H1 (cell line): ENCODE data around the gene IL17REL. TPM values are rescaled to one million over a fixed set of nuclear protein-coding genes. Genes with fewer than 3 reads are reported as not detected.
A peak's percentile ranks its signal among the peaks of the same experiment; 100 is the strongest.

ENCODE experiments used
- CTCF ChIA-PET: fragments of 300-600 bp; sonication (Branson Sonifier 250); formaldehyde crosslinking; loops from one replicate; lab custom pipeline; 2021; ENCODE audit not compliant: partially characterized antibody; lab: Charles Lee
- POLR2A ChIA-PET: fragments of 300-600 bp; sonication (Branson Sonifier 250); formaldehyde crosslinking; loops from one replicate; lab custom pipeline; 2021; ENCODE audit warnings: inconsistent platforms; ENCODE audit not compliant: partially characterized antibody; lab: Charles Lee
- DNase-seq, 2 experiments: peaks; one replicate each; pipeline versions ENCODE4 v3.0.0 to v3.0.0-alpha.2; 2010 to 2022; ENCODE audit warnings: low spot score in 2 of 2, low read depth in 1 of 2, mixed read lengths in 1 of 2
- FAIRE-seq: peaks from 2 replicates; lab custom pipeline; 2011; peaks lifted over from hg19 to GRCh38; lab: Jason Lieb, UNC
- H2AFZ ChIP-seq: 2 replicates; pipeline ENCODE4 v1.8.1; 2012; ENCODE audit warnings: low read length, inconsistent platforms
- H2AK5ac ChIP-seq: 2 replicates; pipeline ENCODE4 v1.6.1; 2013; ENCODE audit warnings: low read depth, low read length
- H2BK120ac ChIP-seq: replicated peaks from 2 replicates; pipeline ENCODE3; 2013; ENCODE audit warnings: low read depth, low read length, inconsistent platforms
- H2BK12ac ChIP-seq: 2 replicates; pipeline ENCODE4 v1.6.1; 2013; ENCODE audit warnings: low read depth, low read length
- H2BK15ac ChIP-seq: 2 replicates; pipeline ENCODE4 v1.6.1; 2013; ENCODE audit warnings: low read length
- H2BK20ac ChIP-seq: 2 replicates; pipeline ENCODE4 v1.6.1; 2013; ENCODE audit warnings: low read length
- H2BK5ac ChIP-seq: 2 replicates; pipeline ENCODE4 v1.6.1; 2013; ENCODE audit warnings: low read depth, low read length
- H3K14ac ChIP-seq: 2 replicates; pipeline ENCODE4 v1.6.1; 2013; ENCODE audit warnings: inconsistent platforms; ENCODE audit not compliant: insufficient read length
- H3K18ac ChIP-seq: 2 replicates; pipeline ENCODE4 v1.6.1; 2013; ENCODE audit warnings: low read length; ENCODE audit errors: extremely low read depth
- H3K23ac ChIP-seq: 2 replicates; pipeline ENCODE4 v1.6.1; 2013; ENCODE audit warnings: inconsistent platforms; ENCODE audit not compliant: insufficient read length
- H3K23me2 ChIP-seq: 2 replicates; pipeline ENCODE4 v1.6.1; 2013; ENCODE audit warnings: low read depth, low read length
- H3K27ac ChIP-seq: 2 replicates; pipeline ENCODE4 v1.6.1; 2011; ENCODE audit warnings: low read depth, low read length, inconsistent platforms
- H3K27me3 ChIP-seq, 4 experiments: replicated peaks in 1 of 4; 1 replicate in 1 of 4; 2 replicates in 3 of 4; pipeline versions ENCODE4 v1.6.1 to v1.8.1; 2011 to 2013; ENCODE audit warnings: low read length in 3 of 4, mild to moderate bottlenecking in 3 of 4, inconsistent platforms in 2 of 4, mixed read lengths in 2 of 4, moderate library complexity in 1 of 4; ENCODE audit not compliant: control insufficient read depth in 3 of 4, insufficient read depth in 3 of 4; ENCODE audit errors: extremely low read depth in 1 of 4
- H3K36me3 ChIP-seq, 4 experiments: 2 replicates each; pipeline versions ENCODE4 v1.6.1 to v1.8.1; 2011 to 2013; ENCODE audit warnings: mild to moderate bottlenecking in 4 of 4, low read length in 3 of 4, moderate library complexity in 2 of 4, control low read depth in 1 of 4, inconsistent platforms in 1 of 4; ENCODE audit not compliant: insufficient read depth in 4 of 4, control insufficient read depth in 2 of 4
- H3K4ac ChIP-seq: replicated peaks from 2 replicates; pipeline ENCODE3; 2013; ENCODE audit warnings: low read length, low read depth, mixed read lengths, inconsistent platforms; ENCODE audit not compliant: insufficient read length
- H3K4me1 ChIP-seq, 4 experiments: replicated peaks in 1 of 4; 1 replicate in 1 of 4; 2 replicates in 3 of 4; pipeline versions ENCODE4 v1.6.1 to v1.8.1; 2011 to 2013; ENCODE audit warnings: low read length in 3 of 4, inconsistent platforms in 2 of 4, mixed read lengths in 1 of 4; ENCODE audit not compliant: insufficient read depth in 4 of 4, control insufficient read depth in 3 of 4
- H3K4me2 ChIP-seq, 2 experiments: 2 replicates each; pipeline versions ENCODE4 v1.6.1 to v1.8.1; 2011 to 2013; ENCODE audit warnings: low read depth in 2 of 2, low read length in 2 of 2, control low read depth in 1 of 2, inconsistent platforms in 1 of 2, mild to moderate bottlenecking in 1 of 2; ENCODE audit not compliant: insufficient read depth in 1 of 2
- H3K4me3 ChIP-seq, 4 experiments: fragments of 200-600, 300-600 bp in 1 of 4; sonication (generic), shearing (Covaris generic), sonication (Bioruptor Twin) in 1 of 4; 2 replicates each; pipeline versions ENCODE4 v1.5.1 to v1.8.1; 2011 to 2016; ENCODE audit warnings: low read length in 4 of 4, low read depth in 3 of 4, control low read depth in 2 of 4, inconsistent platforms in 2 of 4, mild to moderate bottlenecking in 2 of 4, mixed read lengths in 1 of 4, moderate library complexity in 1 of 4; ENCODE audit not compliant: insufficient read depth in 2 of 4; ENCODE audit errors: extremely low read depth in 1 of 4
- H3K56ac ChIP-seq: replicated peaks from 2 replicates; pipeline ENCODE3; 2013; ENCODE audit warnings: low read depth, mild to moderate bottlenecking, mixed read lengths, low read length, inconsistent platforms; ENCODE audit not compliant: insufficient read length
- H3K79me1 ChIP-seq: 2 replicates; pipeline ENCODE4 v1.6.1; 2013; ENCODE audit warnings: low read depth, low read length, control low read depth
- H3K79me2 ChIP-seq, 2 experiments: 2 replicates each; pipeline versions ENCODE4 v1.6.1 to v1.8.1; 2012 to 2013; ENCODE audit warnings: low read length in 2 of 2, mild to moderate bottlenecking in 2 of 2, inconsistent platforms in 1 of 2; ENCODE audit not compliant: insufficient read depth in 2 of 2, control insufficient read depth in 1 of 2
- H3K9ac ChIP-seq, 4 experiments: replicated peaks in 1 of 4; 1 replicate in 1 of 4; 2 replicates in 3 of 4; pipeline versions ENCODE4 v1.6.1 to v1.8.1; 2011 to 2013; ENCODE audit warnings: low read depth in 3 of 4, low read length in 3 of 4, control low read depth in 2 of 4, mild to moderate bottlenecking in 2 of 4, moderate library complexity in 2 of 4, inconsistent platforms in 1 of 4; ENCODE audit errors: extremely low read depth in 1 of 4
- H3K9me3 ChIP-seq, 2 experiments: 2 replicates each; pipeline versions ENCODE4 v1.6.1 to v1.8.1; 2012 to 2013; ENCODE audit warnings: mild to moderate bottlenecking in 2 of 2, moderate library complexity in 2 of 2, control low read depth in 1 of 2, inconsistent platforms in 1 of 2, low read depth in 1 of 2, low read length in 1 of 2, mixed read lengths in 1 of 2; ENCODE audit not compliant: insufficient read depth in 2 of 2
- H4K20me1 ChIP-seq, 2 experiments: replicated peaks in 1 of 2; 2 replicates each; pipeline versions ENCODE3 to v1.8.1; 2011 to 2013; ENCODE audit warnings: inconsistent platforms in 2 of 2, low read length in 2 of 2, mild to moderate bottlenecking in 1 of 2; ENCODE audit not compliant: insufficient read depth in 2 of 2, control insufficient read depth in 1 of 2
- H4K5ac ChIP-seq: 2 replicates; pipeline ENCODE4 v1.6.1; 2013; ENCODE audit warnings: low read length, low read depth, mixed read lengths, inconsistent platforms; ENCODE audit not compliant: insufficient read length
- H4K8ac ChIP-seq: 2 replicates; pipeline ENCODE4 v1.8.0; 2013; ENCODE audit warnings: mild to moderate bottlenecking, moderate library complexity, low read length, inconsistent platforms; ENCODE audit not compliant: insufficient read depth; ENCODE audit errors: extremely low read depth
- H4K91ac ChIP-seq: replicated peaks from 2 replicates; pipeline ENCODE3; 2013; ENCODE audit warnings: low read length, mixed read lengths, inconsistent platforms; ENCODE audit not compliant: insufficient read length
- CEBPB ChIP-seq: IDR thresholded peaks from 2 replicates; pipeline ENCODE4 v1.6.1; 2012; ENCODE audit warnings: low read depth, low read length
- JUN ChIP-seq: IDR thresholded peaks from 2 replicates; pipeline ENCODE4 v1.6.1; 2011; ENCODE audit warnings: low read depth, mild to moderate bottlenecking, improper control_type of control experiment, low read length
- KDM5A ChIP-seq: fragments of 200-600 bp; IDR thresholded peaks from 2 replicates; pipeline ENCODE4 v1.7.1; 2012; ENCODE audit warnings: mild to moderate bottlenecking, low read length, inconsistent platforms, mixed read lengths
- MAFK ChIP-seq: IDR thresholded peaks from 2 replicates; pipeline ENCODE4 v1.6.1; 2012; ENCODE audit warnings: low read depth, mild to moderate bottlenecking, improper control_type of control experiment, low read length
- PHF8 ChIP-seq: fragments of 200-600 bp; sonication (generic); conservative IDR thresholded peaks from 2 replicates; pipeline ENCODE4 v1.7.1; 2012; ENCODE audit warnings: low read depth, mild to moderate bottlenecking, inconsistent platforms, low read length, moderate library complexity
- POLR2A ChIP-seq, 2 experiments: IDR thresholded peaks; 1 replicate in 1 of 2; 2 replicates in 1 of 2; pipeline ENCODE4 v1.6.1; 2011; ENCODE audit warnings: low read depth in 2 of 2, low read length in 2 of 2, mild to moderate bottlenecking in 2 of 2; ENCODE audit errors: control extremely low read depth in 1 of 2
- RAD21 ChIP-seq, 2 experiments: IDR thresholded peaks in 1 of 2; conservative IDR thresholded peaks in 1 of 2; 2 replicates each; pipeline ENCODE4 v1.6.1; 2011; ENCODE audit warnings: low read depth in 2 of 2, low read length in 2 of 2, improper control_type of control experiment in 1 of 2, inconsistent platforms in 1 of 2, mild to moderate bottlenecking in 1 of 2, moderate library complexity in 1 of 2
- RFX5 ChIP-seq: IDR thresholded peaks from 2 replicates; pipeline ENCODE4 v1.6.1; 2011; ENCODE audit warnings: low read depth, low read length, improper control_type of control experiment, borderline replicate concordance
- SIRT6 ChIP-seq: IDR thresholded peaks from one replicate; pipeline ENCODE4 v1.7.1; 2012; ENCODE audit warnings: low read length, inconsistent platforms
- SRF ChIP-seq: IDR thresholded peaks from 2 replicates; pipeline ENCODE4 v1.6.1; 2011; ENCODE audit warnings: mild to moderate bottlenecking, low read depth, low read length, moderate library complexity
- TAF1 ChIP-seq: IDR thresholded peaks from 2 replicates; pipeline ENCODE4 v1.6.1; 2011; ENCODE audit warnings: mild to moderate bottlenecking, low read depth, low read length
- TCF12 ChIP-seq: IDR thresholded peaks from 2 replicates; pipeline ENCODE4 v1.6.1; 2011; ENCODE audit warnings: low read depth, mild to moderate bottlenecking, low read length
- YY1 ChIP-seq: IDR thresholded peaks from 2 replicates; pipeline ENCODE4 v1.6.1; 2011; ENCODE audit warnings: low read depth, mild to moderate bottlenecking, low read length
- WGBS, 2 experiments: shearing (Covaris generic) in 1 of 2; methylation state at CpG; one replicate each; pipeline versions ENCODE4 v1.1.6 to v1.1.7; 2013 to 2015; ENCODE audit warnings: low lambda C conversion rate in 2 of 2, mixed read lengths in 2 of 2, inconsistent platforms in 1 of 2, low coverage in 1 of 2, missing lambda C conversion rate in 1 of 2; ENCODE audit not compliant: insufficient replicate concordance in 2 of 2, insufficient coverage in 1 of 2, insufficient read length in 1 of 2; ENCODE audit errors: extremely low coverage in 1 of 2, missing lambda C conversion rate in 1 of 2; 5-methylcytosine and 5-hydroxymethylcytosine counted together
- polyA plus RNA-seq, 7 experiments: library from polyadenylated mRNA; depleted of rRNA in 3 of 7; stranded (reverse) in 5 of 7; unstranded in 2 of 7; fragments of >200 nt in 5 of 7; fragments of 200-250 nt in 2 of 7; gene quantifications; 1 replicate in 5 of 7; 2 replicates in 1 of 7; 4 replicates in 1 of 7; pipeline versions ENCODE4 v1.2.1 to v1.2.3, GENCODE V29; 2011 to 2013; ENCODE audit warnings: missing spikeins in 2 of 7, mixed read lengths in 2 of 7
- total RNA-seq: library from RNA; stranded (reverse); fragmentation: NEBNext Ultra II Directional; extraction: Animal tissue kit (Norgen Biotek cat#: 25700); gene quantifications from 2 replicates; pipeline ENCODE4 v1.2.1, GENCODE V29; 2021

The IL17REL gene
- total and polyA plus RNA-seq, 2 of the 8 experiments (the other 6 are each of a cell fraction or from before 2014, with no cell fraction given): 0.15 to 0.20 TPM

DNA sequence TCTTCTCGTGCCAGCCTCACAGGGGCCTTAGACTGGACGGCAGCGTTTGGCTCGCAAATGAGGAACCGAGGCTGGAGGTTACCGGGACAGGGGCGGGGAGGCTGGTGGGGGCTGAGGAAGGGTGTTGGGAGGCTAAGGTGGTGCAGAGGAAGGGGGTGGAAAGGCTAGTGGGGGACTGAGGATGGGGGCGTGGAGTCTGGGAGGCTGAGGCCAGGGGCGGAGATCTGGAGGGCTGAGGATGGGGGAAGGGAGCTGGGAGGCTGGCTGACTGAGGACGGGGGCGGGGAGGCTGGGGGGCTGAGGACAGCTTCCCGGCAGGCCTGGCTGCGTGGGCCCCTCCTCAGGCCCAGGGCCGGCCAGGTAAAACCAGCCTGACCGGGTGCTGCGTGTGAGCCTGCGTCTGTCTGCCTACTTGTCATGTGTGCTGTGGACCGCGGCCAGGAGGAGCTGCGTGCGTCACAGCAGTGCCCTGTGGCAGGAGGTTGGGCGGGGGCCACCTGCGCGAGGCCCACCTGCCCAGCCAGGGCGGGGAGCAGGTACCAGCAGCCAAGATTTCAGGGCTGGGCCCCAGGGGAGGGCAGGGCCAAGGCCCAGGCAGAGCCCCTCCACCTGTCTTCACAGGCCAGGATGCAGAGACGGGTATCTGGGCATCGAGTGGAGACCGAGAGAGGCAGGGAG, 61.4 kb downstream of the IL17REL start:
- Histone ChIP-seq H2BK120ac (peak overlapping the region; percentile 22), H3K9ac (no peak overlapping the region), H2AK5ac (0 out of 2 replicates have a peak overlapping the region, but pooled peaks have one; percentile 39), H3K23me2 (no peaks in the 10 kb centered on the region), H3K56ac (no peak overlapping the region), H2BK5ac (peak overlapping the region; percentile 83; the same call in 1 of the 2 replicates), H2AFZ (no peak overlapping the region), H3K18ac (peak overlapping the region; percentile 48), H3K4me3 (no peak overlapping the region), H3K4me1 (peaks cover 0 to 32% (median 17%) of the 10 kb centered on the region in 4 experiments; a peak in 5 of 7 replicates), H2BK20ac (no peak overlapping the region; the same call in 1 of the 2 replicates), H3K23ac (no peak overlapping the region), H3K27me3 (no peaks in the 10 kb centered on the region), H3K14ac (no peak overlapping the region), H3K27ac (no peak overlapping the region), H3K79me1 (no peaks in the 10 kb centered on the region), H4K20me1 (peaks cover 0 to 2% of the 10 kb centered on the region in 2 experiments), H3K36me3 (no peaks in the 10 kb centered on the region), H3K4me2 (no peak overlapping the region), H3K4ac (no peak overlapping the region), H3K9me3 (no peaks in the 10 kb centered on the region), H3K79me2 (no peaks in the 10 kb centered on the region), H2BK15ac (no peak overlapping the region), H4K5ac (no peak overlapping the region), H4K8ac (no peak overlapping the region; the same call in 1 of the 2 replicates), H4K91ac (peak overlapping the region; percentile 91), H2BK12ac (peak overlapping the region; percentile 60; the same call in 1 of the 2 replicates)
- no peak for FAIRE-seq
- ChIA-PET POLR2A (interaction anchor here (1.0 to 1.9 kb wide), 4 partner anchors 9 to 287 kb away, joined by 3 to 10 read pairs (median 6); partner anchors contain the start of gene PIM3), CTCF (interaction anchor here (0.5 to 2.4 kb wide), 6 partner anchors 17 to 543 kb away, joined by 3 to 11 read pairs (median 4); no protein-coding TSS in a partner anchor)
- 87% methylated on average over 12 of the region's 28 CpGs; no CpG with 5 or more reads in 1 of the 2 experiments for WGBS, 2 experiments
- DNase-seq: no peak
- no peak for TF ChIP-seq RFX5
- no peak for TF ChIP-seq YY1
- TF ChIP-seq SIRT6: no peak
- no peak for TF ChIP-seq TCF12
- TF ChIP-seq KDM5A: no peak
- TF ChIP-seq MAFK: no peak
- no peak for TF ChIP-seq POLR2A (IDR thresholded peaks at IDR 0.05; ENCODE audit: control extremely low read depth in 1 of 2, low read depth in 2 of 2, low read length in 2 of 2)
- no peak for TF ChIP-seq JUN
- TF ChIP-seq TAF1: no peak
- TF ChIP-seq RAD21 (IDR thresholded peaks at IDR 0.05 in 1 of 2, conservative IDR thresholded peaks at IDR 0.05 in 1 of 2; ENCODE audit: low read depth in 2 of 2, low read length in 2 of 2): no peak
- TF ChIP-seq PHF8: no peak
- TF ChIP-seq SRF: no peak
- TF ChIP-seq CEBPB: no peak
